ENCODE results near the gene LIME1. TPM values are rescaled to one million over a fixed set of nuclear protein-coding genes. Genes with fewer than 3 reads are reported as not detected.
A peak's percentile ranks its signal among the peaks of the same experiment; 100 is the strongest.

LIME1 gene
- total and polyA plus RNA-seq, 9 of the 15 experiments (the other 6 are each of a cell fraction or from before 2014, with no cell fraction given): 0.11 to 17.1 (median 2.8) TPM; not detected in 2

DNA sequence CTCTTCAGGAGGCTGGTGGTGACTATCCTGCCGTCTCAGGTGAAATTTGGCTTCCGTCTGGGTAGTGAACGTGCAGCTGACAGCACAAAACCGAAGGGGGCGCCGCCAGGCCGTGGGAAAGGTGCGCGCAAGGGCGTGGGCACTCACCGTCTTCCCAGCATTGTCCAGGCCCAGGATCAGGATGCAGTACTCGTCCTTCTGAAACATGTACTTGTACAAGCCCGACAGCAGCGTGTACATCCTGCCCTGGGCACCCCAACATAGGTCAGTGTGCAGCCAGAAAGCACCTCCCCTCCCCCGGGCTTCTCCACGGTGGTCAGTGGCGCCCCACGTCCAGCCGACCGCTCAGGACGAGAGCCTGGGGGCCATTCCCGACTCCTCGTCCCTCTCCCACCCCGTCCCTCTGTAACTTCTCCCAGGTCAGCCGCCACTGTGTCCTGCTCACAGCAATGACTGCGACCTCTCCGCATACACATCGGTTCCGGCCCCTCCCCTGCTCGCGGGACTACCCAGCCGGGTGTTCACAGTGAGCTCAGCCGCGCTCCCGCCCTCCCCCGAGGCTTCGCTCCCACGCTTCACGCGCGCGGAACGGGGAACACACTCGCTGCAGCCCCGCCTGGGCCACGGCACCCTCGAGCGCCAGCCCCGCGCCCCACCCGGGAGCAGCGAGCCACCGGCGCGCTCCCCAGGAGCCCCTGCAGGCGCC is 29.5 kb upstream of the LIME1 start (continued):
- TF ChIP-seq, protein P1, sequence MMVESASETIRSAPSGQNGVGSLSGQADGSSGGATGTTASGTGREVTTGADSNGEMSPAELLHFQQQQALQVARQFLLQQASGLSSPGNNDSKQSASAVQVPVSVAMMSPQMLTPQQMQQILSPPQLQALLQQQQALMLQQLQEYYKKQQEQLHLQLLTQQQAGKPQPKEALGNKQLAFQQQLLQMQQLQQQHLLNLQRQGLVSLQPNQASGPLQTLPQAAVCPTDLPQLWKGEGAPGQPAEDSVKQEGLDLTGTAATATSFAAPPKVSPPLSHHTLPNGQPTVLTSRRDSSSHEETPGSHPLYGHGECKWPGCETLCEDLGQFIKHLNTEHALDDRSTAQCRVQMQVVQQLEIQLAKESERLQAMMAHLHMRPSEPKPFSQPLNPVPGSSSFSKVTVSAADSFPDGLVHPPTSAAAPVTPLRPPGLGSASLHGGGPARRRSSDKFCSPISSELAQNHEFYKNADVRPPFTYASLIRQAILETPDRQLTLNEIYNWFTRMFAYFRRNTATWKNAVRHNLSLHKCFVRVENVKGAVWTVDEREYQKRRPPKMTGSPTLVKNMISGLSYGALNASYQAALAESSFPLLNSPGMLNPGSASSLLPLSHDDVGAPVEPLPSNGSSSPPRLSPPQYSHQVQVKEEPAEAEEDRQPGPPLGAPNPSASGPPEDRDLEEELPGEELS (CRISPR knock-in tag; IDR thresholded peaks at IDR 0.05; ENCODE audit: borderline replicate concordance): no peak; the same call in 1 of the 2 replicates
- TF ChIP-seq SLC30A9 (CRISPR knock-in tag; IDR thresholded peaks at IDR 0.05) (no peak), FOSL1 (tag; conservative IDR thresholded peaks at IDR 0.05) (no peak), EP400 (IDR thresholded peaks at IDR 0.05) (no peak; the same call in 1 of the 2 replicates), ZNF146 (CRISPR knock-in tag; IDR thresholded peaks at IDR 0.05; ENCODE audit: unreplicated experiment) (no peak), ILF3 (IDR thresholded peaks at IDR 0.05; ENCODE audit: borderline replicate concordance) (no peak), ZC3H8 (IDR thresholded peaks at IDR 0.05) (no peak), TAF15 (IDR thresholded peaks at IDR 0.05; ENCODE audit: low read depth, low read length) (no peak), TSHZ1 (CRISPR knock-in tag; IDR thresholded peaks at IDR 0.05) (no peak), E2F8 (IDR thresholded peaks at IDR 0.05; ENCODE audit: low read depth, partially characterized antibody) (no peak), TAL1 (IDR thresholded peaks at IDR 0.05) (no peak), HDAC2 (IDR thresholded peaks at IDR 0.05) (peak; percentile 28; the same call in 1 of the 2 replicates)
- TF ChIP-seq, protein P2, sequence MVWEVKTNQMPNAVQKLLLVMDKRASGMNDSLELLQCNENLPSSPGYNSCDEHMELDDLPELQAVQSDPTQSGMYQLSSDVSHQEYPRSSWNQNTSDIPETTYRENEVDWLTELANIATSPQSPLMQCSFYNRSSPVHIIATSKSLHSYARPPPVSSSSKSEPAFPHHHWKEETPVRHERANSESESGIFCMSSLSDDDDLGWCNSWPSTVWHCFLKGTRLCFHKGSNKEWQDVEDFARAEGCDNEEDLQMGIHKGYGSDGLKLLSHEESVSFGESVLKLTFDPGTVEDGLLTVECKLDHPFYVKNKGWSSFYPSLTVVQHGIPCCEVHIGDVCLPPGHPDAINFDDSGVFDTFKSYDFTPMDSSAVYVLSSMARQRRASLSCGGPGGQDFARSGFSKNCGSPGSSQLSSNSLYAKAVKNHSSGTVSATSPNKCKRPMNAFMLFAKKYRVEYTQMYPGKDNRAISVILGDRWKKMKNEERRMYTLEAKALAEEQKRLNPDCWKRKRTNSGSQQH (CRISPR knock-in tag; IDR thresholded peaks at IDR 0.05): no peak
- TF ChIP-seq, protein P3, sequence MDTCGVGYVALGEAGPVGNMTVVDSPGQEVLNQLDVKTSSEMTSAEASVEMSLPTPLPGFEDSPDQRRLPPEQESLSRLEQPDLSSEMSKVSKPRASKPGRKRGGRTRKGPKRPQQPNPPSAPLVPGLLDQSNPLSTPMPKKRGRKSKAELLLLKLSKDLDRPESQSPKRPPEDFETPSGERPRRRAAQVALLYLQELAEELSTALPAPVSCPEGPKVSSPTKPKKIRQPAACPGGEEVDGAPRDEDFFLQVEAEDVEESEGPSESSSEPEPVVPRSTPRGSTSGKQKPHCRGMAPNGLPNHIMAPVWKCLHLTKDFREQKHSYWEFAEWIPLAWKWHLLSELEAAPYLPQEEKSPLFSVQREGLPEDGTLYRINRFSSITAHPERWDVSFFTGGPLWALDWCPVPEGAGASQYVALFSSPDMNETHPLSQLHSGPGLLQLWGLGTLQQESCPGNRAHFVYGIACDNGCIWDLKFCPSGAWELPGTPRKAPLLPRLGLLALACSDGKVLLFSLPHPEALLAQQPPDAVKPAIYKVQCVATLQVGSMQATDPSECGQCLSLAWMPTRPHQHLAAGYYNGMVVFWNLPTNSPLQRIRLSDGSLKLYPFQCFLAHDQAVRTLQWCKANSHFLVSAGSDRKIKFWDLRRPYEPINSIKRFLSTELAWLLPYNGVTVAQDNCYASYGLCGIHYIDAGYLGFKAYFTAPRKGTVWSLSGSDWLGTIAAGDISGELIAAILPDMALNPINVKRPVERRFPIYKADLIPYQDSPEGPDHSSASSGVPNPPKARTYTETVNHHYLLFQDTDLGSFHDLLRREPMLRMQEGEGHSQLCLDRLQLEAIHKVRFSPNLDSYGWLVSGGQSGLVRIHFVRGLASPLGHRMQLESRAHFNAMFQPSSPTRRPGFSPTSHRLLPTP (IDR thresholded peaks at IDR 0.05; ENCODE audit: borderline replicate concordance, extremely low read depth, insufficient read length): no peak
